Thyroid gland (tissue), 4 donors: ENCODE results near the gene TRIM45. TPM values are rescaled to one million over a fixed set of nuclear protein-coding genes. Genes with fewer than 3 reads are reported as not detected.

Experiments used
- DNase-seq, 2 donors: peaks; one replicate each; pipeline ENCODE4 v3.0.0-alpha.2; 2019
- H3K27ac ChIP-seq, 3 donors: fragments of 200-600 bp; sonication (generic); 1 replicate in 2 of 3; 2 replicates in 1 of 3; pipeline ENCODE4 v1.5.1; 2016 to 2019; ENCODE audit warnings: mild to moderate bottlenecking in 1 of 3, moderate library complexity in 1 of 3
- H3K27me3 ChIP-seq: fragments of 200-600 bp; sonication (generic); one replicate; pipeline ENCODE4 v1.5.1; 2019
- H3K36me3 ChIP-seq, 2 donors: fragments of 200-600 bp; sonication (generic); one replicate each; pipeline ENCODE4 v1.5.1; 2016 to 2019
- H3K4me1 ChIP-seq, 2 donors: fragments of 200-600 bp; sonication (generic); one replicate each; pipeline ENCODE4 v1.5.1; 2017 to 2019
- H3K4me3 ChIP-seq, 3 donors: fragments of 200-600 bp; sonication (generic); replicated peaks in 1 of 3; 1 replicate in 2 of 3; 2 replicates in 1 of 3; pipeline ENCODE4 v1.5.1; 2016; ENCODE audit warnings: mild to moderate bottlenecking in 1 of 3
- H3K9me3 ChIP-seq: fragments of 200-600 bp; sonication (generic); one replicate; pipeline ENCODE4 v1.5.1; 2017
- POLR2A ChIP-seq, 2 donors: fragments of 450-650 bp; IDR thresholded peaks; one replicate each; pipeline ENCODE4 v1.6.1; 2017; ENCODE audit warnings: antibody characterized with exemption in 2 of 2, mild to moderate bottlenecking in 2 of 2, moderate library complexity in 1 of 2
- WGBS, 2 donors: methylation state at CpG; one replicate each; pipeline ENCODE4 v1.1.5; 2017; 5-methylcytosine and 5-hydroxymethylcytosine counted together
- intact Hi-C: fragments of 100-400 bp; cut with DNase I; formaldehyde crosslinking; loops from one replicate; pipeline ENCODE4 v1.15.1; 2023
- total RNA-seq, 4 donors: library from RNA; depleted of rRNA; stranded (reverse); fragments of >200 nt; gene quantifications; one replicate each; pipeline ENCODE4 v1.2.3, GENCODE V29; 2016
- TF ChIP-seq, protein P1 (sequence below), 6 experiments: fragments of 200-600 bp in 3 of 6; fragments of 450-650 bp in 3 of 6; sonication (generic) in 3 of 6; IDR thresholded peaks; one replicate each; pipeline ENCODE4 v1.5.1; 2016 to 2019; ENCODE audit warnings: antibody characterized with exemption in 6 of 6, mild to moderate bottlenecking in 2 of 6, inconsistent platforms in 1 of 6, moderate library complexity in 1 of 6

The TRIM45 gene
- total RNA-seq, 4 donors from 2014 or later = 5.1 to 7.3 (median 6.3) TPM

GRCh38 chr1:117117697-117118096 lies 3.9 kb downstream of the TRIM45 start:
- intact Hi-C loops = no loop called here
- H3K4me3 ChIP-seq = no peak overlapping the region

DNA sequence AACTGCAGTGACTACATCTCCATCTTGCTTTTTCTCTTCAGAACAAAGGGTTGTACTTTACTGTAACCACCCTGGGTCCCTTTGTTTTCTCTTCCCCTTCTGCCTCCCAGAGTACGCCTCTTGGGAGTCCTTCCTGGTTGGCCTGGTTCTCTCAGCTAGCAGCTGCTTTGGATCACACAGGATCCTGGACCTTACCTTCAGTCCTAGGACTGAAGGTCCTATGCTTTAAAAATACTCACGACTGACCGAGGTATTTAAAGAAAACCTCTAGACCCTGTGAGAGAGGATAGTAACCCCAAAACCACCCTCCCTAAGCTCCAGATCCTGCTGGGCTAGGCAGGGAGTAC lies 4.8 kb downstream of the TRIM45 start:
- DNase-seq = no peak
- TF ChIP-seq POLR2A (IDR thresholded peaks at IDR 0.05) = no peak
- TF ChIP-seq, protein P1, sequence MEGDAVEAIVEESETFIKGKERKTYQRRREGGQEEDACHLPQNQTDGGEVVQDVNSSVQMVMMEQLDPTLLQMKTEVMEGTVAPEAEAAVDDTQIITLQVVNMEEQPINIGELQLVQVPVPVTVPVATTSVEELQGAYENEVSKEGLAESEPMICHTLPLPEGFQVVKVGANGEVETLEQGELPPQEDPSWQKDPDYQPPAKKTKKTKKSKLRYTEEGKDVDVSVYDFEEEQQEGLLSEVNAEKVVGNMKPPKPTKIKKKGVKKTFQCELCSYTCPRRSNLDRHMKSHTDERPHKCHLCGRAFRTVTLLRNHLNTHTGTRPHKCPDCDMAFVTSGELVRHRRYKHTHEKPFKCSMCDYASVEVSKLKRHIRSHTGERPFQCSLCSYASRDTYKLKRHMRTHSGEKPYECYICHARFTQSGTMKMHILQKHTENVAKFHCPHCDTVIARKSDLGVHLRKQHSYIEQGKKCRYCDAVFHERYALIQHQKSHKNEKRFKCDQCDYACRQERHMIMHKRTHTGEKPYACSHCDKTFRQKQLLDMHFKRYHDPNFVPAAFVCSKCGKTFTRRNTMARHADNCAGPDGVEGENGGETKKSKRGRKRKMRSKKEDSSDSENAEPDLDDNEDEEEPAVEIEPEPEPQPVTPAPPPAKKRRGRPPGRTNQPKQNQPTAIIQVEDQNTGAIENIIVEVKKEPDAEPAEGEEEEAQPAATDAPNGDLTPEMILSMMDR (IDR thresholded peaks at IDR 0.05) = no peak
- no peaks in the 10 kb centered on the region for H3K9me3 ChIP-seq
- H3K27ac ChIP-seq = no peak overlapping the region
- 84 to 100% methylated on average over 3 of the region's 3 CpGs for WGBS, 2 donors
- no peak overlapping the region for H3K4me3 ChIP-seq
- no peaks in the 10 kb centered on the region for H3K27me3 ChIP-seq
- peaks cover 4 to 6% of the 10 kb centered on the region in 2 donors for H3K4me1 ChIP-seq
- intact Hi-C loops = no loop called here
- peaks cover 0 to 3% of the 10 kb centered on the region in 2 donors for H3K36me3 ChIP-seq

More at GRCh38 chr1:117117697-117118096, 3.9 kb downstream of the TRIM45 start:
- H3K4me1 ChIP-seq = peaks cover 9 to 11% of the 10 kb centered on the region in 2 donors
- no peak overlapping the region for H3K27ac ChIP-seq
- TF ChIP-seq, protein P1 (IDR thresholded peaks at IDR 0.05) = no peak
- no peak for TF ChIP-seq POLR2A (IDR thresholded peaks at IDR 0.05)
- no peaks in the 10 kb centered on the region for H3K9me3 ChIP-seq
- WGBS, 2 donors = 94 to 100% methylated on average over 2 of the region's 2 CpGs
- no peaks in the 10 kb centered on the region for H3K27me3 ChIP-seq
- DNase-seq = no peak
- peaks cover 0 to 3% of the 10 kb centered on the region in 2 donors for H3K36me3 ChIP-seq

DNA sequence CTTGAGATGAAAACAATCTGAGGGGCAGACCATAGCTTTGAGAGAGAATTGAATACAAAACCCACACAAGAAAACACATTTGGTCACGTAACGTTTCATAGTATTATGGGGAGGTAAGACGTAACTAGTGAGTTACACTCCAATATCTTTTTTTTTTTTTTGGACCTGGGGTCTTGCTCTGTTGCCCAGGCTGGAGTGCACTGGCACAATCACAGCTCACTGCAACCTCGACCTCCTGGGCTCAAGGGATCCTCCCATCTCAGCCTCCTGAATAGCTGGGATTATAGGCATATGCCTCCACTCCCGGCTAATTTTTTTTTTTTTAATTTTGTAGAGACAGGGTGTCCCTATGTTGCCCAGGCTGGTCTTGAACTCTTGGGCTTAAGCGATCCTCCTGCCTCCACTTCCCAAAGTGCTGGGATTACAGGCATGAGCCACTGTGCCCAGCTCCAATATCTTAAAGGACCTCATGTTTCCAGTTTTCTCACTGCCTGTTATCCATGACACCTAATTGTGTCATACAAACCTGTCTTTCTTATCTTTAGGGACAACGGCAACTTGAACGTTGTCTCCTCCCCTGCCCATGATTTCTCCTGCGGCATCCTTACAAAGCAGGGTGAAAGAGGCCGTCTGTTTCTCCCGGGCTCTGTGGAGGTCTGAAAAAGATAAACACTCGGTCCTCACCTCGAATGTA lies 5.3 kb downstream of the TRIM45 start:
- WGBS, 2 donors = 93 to 96% methylated on average over 13 of the region's 13 CpGs
- H3K4me3 ChIP-seq = no peak overlapping the region
- no peaks in the 10 kb centered on the region for H3K27me3 ChIP-seq
- no peak for DNase-seq
- TF ChIP-seq, protein P1 (IDR thresholded peaks at IDR 0.05) = no peak
- TF ChIP-seq POLR2A (IDR thresholded peaks at IDR 0.05) = no peak
- H3K27ac ChIP-seq = no peak overlapping the region
- H3K4me1 ChIP-seq = peaks cover 4 to 6% of the 10 kb centered on the region in 2 donors
- peaks cover 0 to 3% of the 10 kb centered on the region in 2 donors for H3K36me3 ChIP-seq
- intact Hi-C loops = no loop called here
- H3K9me3 ChIP-seq = no peaks in the 10 kb centered on the region

DNA sequence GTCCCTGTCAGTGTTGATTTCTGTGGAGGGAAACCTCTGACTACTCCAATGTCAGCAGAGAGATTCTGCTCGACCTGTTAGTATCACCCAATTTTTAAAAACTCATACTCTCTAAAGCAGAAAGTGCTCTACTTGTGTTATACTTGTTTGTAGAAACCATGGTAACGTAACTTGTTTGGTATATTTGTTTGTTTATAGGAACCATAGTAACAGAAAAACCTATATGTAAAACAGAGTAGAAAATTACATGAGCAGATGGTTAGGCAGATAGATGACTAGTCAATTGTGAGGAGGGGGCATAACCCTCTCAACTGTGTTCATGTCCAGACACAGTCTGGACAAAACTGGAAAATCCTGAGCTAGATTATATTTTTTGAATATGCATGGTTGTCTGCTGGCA lies 6.7 kb downstream of the TRIM45 start:
- Histone ChIP-seq H3K4me3 (no peak overlapping the region), H3K27ac (no peak overlapping the region), H3K4me1 (no peaks in the 10 kb centered on the region), H3K9me3 (no peaks in the 10 kb centered on the region), H3K27me3 (no peaks in the 10 kb centered on the region), H3K36me3 (peaks cover 0 to 3% of the 10 kb centered on the region in 2 donors)
- WGBS, 2 donors = 76 to 79% methylated on average over 2 of the region's 2 CpGs
- no peak for TF ChIP-seq POLR2A (IDR thresholded peaks at IDR 0.05)
- TF ChIP-seq, protein P1 (IDR thresholded peaks at IDR 0.05) = no peak
- no peak for DNase-seq
- intact Hi-C loops = no loop called here

GRCh38 chr1:117113199-117113598 lies 8.3 kb downstream of the TRIM45 start:
- Histone ChIP-seq H3K9me3 (no peaks in the 10 kb centered on the region), H3K4me1 (no peaks in the 10 kb centered on the region), H3K4me3 (no peak overlapping the region), H3K27ac (no peak overlapping the region), H3K36me3 (peaks cover 0 to 3% of the 10 kb centered on the region in 2 donors), H3K27me3 (no peaks in the 10 kb centered on the region)
- WGBS, 2 donors = 87 to 94% methylated on average over 10 to 11 of the region's 11 CpGs
- intact Hi-C loops = no loop called here
- TF ChIP-seq POLR2A (IDR thresholded peaks at IDR 0.05) = no peak
- TF ChIP-seq, protein P1 (IDR thresholded peaks at IDR 0.05) = no peak
- DNase-seq = no peak
